Measurements from ENCODE around the gene ACSF2.
A peak's percentile ranks its signal among the peaks of the same experiment; 100 is the strongest.
"Not testable (repeated sequence)": the region's sequence is repeated elsewhere in the genome, so short reads cannot be mapped to it uniquely, and the experiment has no call there.

Gene ACSF2

DNA sequence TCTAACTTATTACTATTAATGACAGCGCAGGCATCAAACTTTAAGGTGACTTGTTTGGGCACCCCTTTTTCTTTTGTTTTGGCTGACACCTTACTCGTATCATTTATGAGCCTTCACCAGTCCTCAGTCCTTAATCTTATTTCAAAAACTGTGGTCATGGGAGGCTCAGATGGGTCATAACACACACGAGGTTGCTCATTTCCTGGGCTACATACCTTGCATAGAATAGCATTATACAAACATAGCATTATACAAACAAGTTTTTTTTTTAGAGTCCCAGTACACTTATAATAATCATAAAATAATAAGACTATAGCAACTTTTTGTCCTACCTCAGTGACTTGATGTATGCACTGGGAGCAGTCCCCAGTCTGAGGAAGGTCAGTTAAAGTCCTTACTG is 11.2 kb upstream of the ACSF2 start:
- DNase-seq (ENCODE audit: low read depth in 1 of 2, low spot score in 1 of 2) = no peak
- TF ChIP-seq SPI1 (IDR thresholded peaks at IDR 0.05; ENCODE audit: borderline replicate concordance, low read depth) = no peak
- TF ChIP-seq POLR2AphosphoS5 (IDR thresholded peaks at IDR 0.05; ENCODE audit: low read depth) = no peak
- TF ChIP-seq, protein P1, sequence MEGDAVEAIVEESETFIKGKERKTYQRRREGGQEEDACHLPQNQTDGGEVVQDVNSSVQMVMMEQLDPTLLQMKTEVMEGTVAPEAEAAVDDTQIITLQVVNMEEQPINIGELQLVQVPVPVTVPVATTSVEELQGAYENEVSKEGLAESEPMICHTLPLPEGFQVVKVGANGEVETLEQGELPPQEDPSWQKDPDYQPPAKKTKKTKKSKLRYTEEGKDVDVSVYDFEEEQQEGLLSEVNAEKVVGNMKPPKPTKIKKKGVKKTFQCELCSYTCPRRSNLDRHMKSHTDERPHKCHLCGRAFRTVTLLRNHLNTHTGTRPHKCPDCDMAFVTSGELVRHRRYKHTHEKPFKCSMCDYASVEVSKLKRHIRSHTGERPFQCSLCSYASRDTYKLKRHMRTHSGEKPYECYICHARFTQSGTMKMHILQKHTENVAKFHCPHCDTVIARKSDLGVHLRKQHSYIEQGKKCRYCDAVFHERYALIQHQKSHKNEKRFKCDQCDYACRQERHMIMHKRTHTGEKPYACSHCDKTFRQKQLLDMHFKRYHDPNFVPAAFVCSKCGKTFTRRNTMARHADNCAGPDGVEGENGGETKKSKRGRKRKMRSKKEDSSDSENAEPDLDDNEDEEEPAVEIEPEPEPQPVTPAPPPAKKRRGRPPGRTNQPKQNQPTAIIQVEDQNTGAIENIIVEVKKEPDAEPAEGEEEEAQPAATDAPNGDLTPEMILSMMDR (IDR thresholded peaks at IDR 0.05; ENCODE audit: insufficient read depth, low read length) = no peak
- no peak for TF ChIP-seq GABPA (IDR thresholded peaks at IDR 0.05; ENCODE audit: low read depth)
- no peak for TF ChIP-seq REST (IDR thresholded peaks at IDR 0.05; ENCODE audit: insufficient replicate concordance, low read depth)
- Histone ChIP-seq H3K4me3 (replicated peaks; ENCODE audit: insufficient read depth, low read length) (no peak overlapping the region), H3K27ac (replicated peaks) (no peak overlapping the region), H3K27me3 (ENCODE audit: insufficient read depth, poor library complexity, severe bottlenecking) (no peaks in the 10 kb centered on the region)

- not testable (repeated sequence) for H3K4me3 ChIP-seq (replicated peaks; ENCODE audit: insufficient read depth, low read length); H3K27me3 ChIP-seq (ENCODE audit: insufficient read depth, poor library complexity, severe bottlenecking); H3K27ac ChIP-seq (replicated peaks); DNase-seq (ENCODE audit: low read depth in 1 of 2, low spot score in 1 of 2)
Observed at GRCh38 chr17:50419577-50419976, 6.4 kb upstream of the ACSF2 start.

- Histone ChIP-seq H3K4me3 (replicated peaks; ENCODE audit: insufficient read depth, low read length) (no peak overlapping the region), H3K27ac (replicated peaks) (0 out of 2 replicates have a peak overlapping the region, but pooled peaks have one; percentile 15)
- no peak for DNase-seq (ENCODE audit: low read depth in 1 of 2, low spot score in 1 of 2)
Observed at GRCh38 chr17:50420419-50421112, 5.5 kb upstream of the ACSF2 start.

More at GRCh38 chr17:50420419-50421112, 5.5 kb upstream of the ACSF2 start:
- TF ChIP-seq, protein P1 (IDR thresholded peaks at IDR 0.05; ENCODE audit: insufficient read depth, low read length) = no peak
- no peak for TF ChIP-seq REST (IDR thresholded peaks at IDR 0.05; ENCODE audit: insufficient replicate concordance, low read depth)
- no peak for TF ChIP-seq SPI1 (IDR thresholded peaks at IDR 0.05; ENCODE audit: borderline replicate concordance, low read depth)
- TF ChIP-seq POLR2AphosphoS5 (IDR thresholded peaks at IDR 0.05; ENCODE audit: low read depth) = no peak
- no peak for TF ChIP-seq GABPA (IDR thresholded peaks at IDR 0.05; ENCODE audit: low read depth)
- H3K27me3 ChIP-seq (ENCODE audit: insufficient read depth, poor library complexity, severe bottlenecking) = no peaks in the 10 kb centered on the region
